ENCODE data around the gene FRMD4B.

DNA sequence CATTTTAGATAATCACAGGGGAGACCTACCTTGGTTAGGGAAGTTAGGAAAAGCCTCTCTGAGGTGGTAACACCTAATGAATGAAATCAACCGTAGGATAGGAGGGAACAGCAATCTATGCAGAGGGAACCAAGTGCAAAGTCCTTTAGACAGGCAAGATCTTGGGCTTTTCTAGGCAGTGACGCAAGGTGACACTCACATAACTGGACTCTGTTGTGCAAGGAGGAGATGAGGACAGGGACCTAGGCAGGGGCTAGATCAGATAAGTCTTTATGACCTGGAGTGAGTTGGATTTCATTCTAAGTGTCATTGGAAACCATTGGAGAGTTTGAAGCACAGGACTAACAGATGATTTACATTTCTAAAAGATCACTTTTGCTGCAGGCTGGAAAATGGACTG lies 258.9 kb downstream of the FRMD4B start:
- TF ChIP-seq, protein P1, sequence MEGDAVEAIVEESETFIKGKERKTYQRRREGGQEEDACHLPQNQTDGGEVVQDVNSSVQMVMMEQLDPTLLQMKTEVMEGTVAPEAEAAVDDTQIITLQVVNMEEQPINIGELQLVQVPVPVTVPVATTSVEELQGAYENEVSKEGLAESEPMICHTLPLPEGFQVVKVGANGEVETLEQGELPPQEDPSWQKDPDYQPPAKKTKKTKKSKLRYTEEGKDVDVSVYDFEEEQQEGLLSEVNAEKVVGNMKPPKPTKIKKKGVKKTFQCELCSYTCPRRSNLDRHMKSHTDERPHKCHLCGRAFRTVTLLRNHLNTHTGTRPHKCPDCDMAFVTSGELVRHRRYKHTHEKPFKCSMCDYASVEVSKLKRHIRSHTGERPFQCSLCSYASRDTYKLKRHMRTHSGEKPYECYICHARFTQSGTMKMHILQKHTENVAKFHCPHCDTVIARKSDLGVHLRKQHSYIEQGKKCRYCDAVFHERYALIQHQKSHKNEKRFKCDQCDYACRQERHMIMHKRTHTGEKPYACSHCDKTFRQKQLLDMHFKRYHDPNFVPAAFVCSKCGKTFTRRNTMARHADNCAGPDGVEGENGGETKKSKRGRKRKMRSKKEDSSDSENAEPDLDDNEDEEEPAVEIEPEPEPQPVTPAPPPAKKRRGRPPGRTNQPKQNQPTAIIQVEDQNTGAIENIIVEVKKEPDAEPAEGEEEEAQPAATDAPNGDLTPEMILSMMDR (conservative IDR thresholded peaks at IDR 0.05; ENCODE audit: low read length), result no peak
- TF ChIP-seq EZH2phosphoT487 (IDR thresholded peaks at IDR 0.05; ENCODE audit: borderline replicate concordance), result no peak

Measured in Loucy (cell line).